Heart right ventricle (tissue), 16 donors: ENCODE measurements around the gene PFDN2. TPM values are rescaled to one million over a fixed set of nuclear protein-coding genes. Genes with fewer than 3 reads are reported as not detected.

Source experiments
- ATAC-seq, 8 donors: fragments of 200-7000 bp; cut with Tn5 transposase; one replicate each; pipeline ENCODE4 v1.9.1; 2020; ENCODE audit warnings: mild to moderate bottlenecking in 8 of 8, moderate library complexity in 8 of 8, moderate number of reproducible peaks in 1 of 8
- DNase-seq, 2 donors: peaks; one replicate each; pipeline ENCODE4 v3.0.0-alpha.2; 2020
- H3K27ac ChIP-seq, 10 donors: fragments of 200-600 bp; sonication (generic) in 2 of 10; one replicate each; pipeline versions ENCODE4 v1.5.0 to v1.8.0; 2020 to 2022; ENCODE audit warnings: mild to moderate bottlenecking in 3 of 10
- H3K27me3 ChIP-seq, 7 donors: fragments of 200-600 bp; one replicate each; pipeline ENCODE4 v1.8.0; 2021 to 2022; ENCODE audit warnings: mild to moderate bottlenecking in 2 of 7
- H3K36me3 ChIP-seq, 9 donors: fragments of 200-600 bp; sonication (generic) in 1 of 9; one replicate each; pipeline versions ENCODE4 v1.5.0 to v1.8.0; 2020 to 2022; ENCODE audit warnings: mild to moderate bottlenecking in 2 of 9
- H3K4me1 ChIP-seq, 9 donors: fragments of 200-600 bp; sonication (generic) in 1 of 9; one replicate each; pipeline versions ENCODE4 v1.5.0 to v1.8.0; 2020 to 2022; ENCODE audit warnings: mild to moderate bottlenecking in 4 of 9
- H3K4me3 ChIP-seq, 10 donors: fragments of 200-600 bp; sonication (generic) in 2 of 10; one replicate each; pipeline versions ENCODE4 v1.5.0 to v1.8.0; 2020 to 2022; ENCODE audit warnings: mild to moderate bottlenecking in 7 of 10, moderate library complexity in 2 of 10
- H3K9me3 ChIP-seq, 11 donors: fragments of 200-600 bp in 10 of 11; sonication (generic) in 2 of 11; one replicate each; pipeline versions ENCODE4 v1.5.0 to v1.8.0; 2013 to 2022; ENCODE audit warnings: mild to moderate bottlenecking in 2 of 11, control low read depth in 1 of 11, moderate library complexity in 1 of 11
- WGBS, 2 donors: extraction: QIAGEN DNeasy Blood & Tissue Kit; methylation state at CpG; one replicate each; pipeline ENCODE4 v1.1.7; 2013; ENCODE audit warnings: inconsistent platforms in 1 of 2; 5-methylcytosine and 5-hydroxymethylcytosine counted together
- intact Hi-C, 10 donors: fragments of 100-400 bp; cut with DNase I; formaldehyde crosslinking; loops; one replicate each; pipeline versions ENCODE4 v1.11.1 to v1.14.2; 2022
- polyA plus RNA-seq, 2 donors: library from polyadenylated mRNA; stranded (reverse); fragments of 200-250 nt; gene quantifications; one replicate each; pipeline ENCODE4 v1.2.3, GENCODE V29; 2013
- total RNA-seq, 10 donors: library from RNA; stranded (reverse); fragmentation: NEBNext Ultra II Directional in 3 of 10; extraction: Animal tissue kit (Norgen Biotek cat#: 25700) in 3 of 10; gene quantifications; one replicate each; pipeline versions ENCODE4 v1.2.1 to v1.2.4, GENCODE V29; 2021 to 2023
- TF ChIP-seq, protein P1 (sequence below), 9 donors: fragments of 200-600 bp; sonication (generic) in 2 of 9; IDR thresholded peaks; one replicate each; pipeline versions ENCODE4 v1.5.0 to v1.8.0; 2021 to 2022; ENCODE audit warnings: antibody characterized with exemption in 9 of 9, mild to moderate bottlenecking in 5 of 9, moderate library complexity in 1 of 9
- donor health status: Arrhythmogenic right ventricular cardiomyopathy.
- donor health status: ischemic (EF 13 %, LVEDD 7.1; RV severe dilation, severe dysfunction).
- donor health status: healthy with polysubstance abuse.
- donor health status: DM: no; HTN: yes; CAD: no.
- donor health status: DM: no; HTN: no; CAD: no.
- donor health status: ischemic (EF 25% LVEDD 6.9; RV normal size, moderate dysfunction).
- donor health status: ischemic (EF 25% LVEDD 5.7; RV mildly dilated, moderate dysfunction).
- donor health status: healthy.
- donor health status: DM: yes; HTN: yes; CAD: no.
- donor health status: Ischemic cardiomyopathy.
- donor health status: ischemic (EF 35%, LVEDD 5.7; RV mildly dilated, moderate dysfunction).
- donor health status: nonischemic (EF 11% LVEDD 7.7; RV severe dilation, severe dysfunction).
- donor health status: DM: yes; HTN: yes; CAD: no.
- donor health status: PGD.
- donor health status: ischemic (EF 29% LVEDD 5.4; RV normal size, mild dysfunction).
- donor health status: nonischemic (EF 23%, LVEDD 6.1; RV moderate dilation, normal function).

PFDN2 gene
- total and polyA plus RNA-seq, 12 donors, result 44.6 to 273 (median 55.9) TPM

GRCh38 chr1:161131523-161132409 is 13.9 kb upstream of the PFDN2 start:
- intact Hi-C loops, result loop anchor here in 5 of 10 donors (2.0 to 10.0 kb wide), 5 partner anchors 23 to 137 kb away; partner anchors contain the start of genes NDUFS2 (in 1 of the 5) and PPOX (in 1 of the 5)
- H3K27me3 ChIP-seq, result no peaks in the 10 kb centered on the region
- H3K4me1 ChIP-seq, result peaks cover 4 to 68% (median 50%) of the 10 kb centered on the region in 9 donors
- H3K4me3 ChIP-seq, result peak overlapping the region; percentile 55 to 85 (median 74)
- TF ChIP-seq, protein P1, sequence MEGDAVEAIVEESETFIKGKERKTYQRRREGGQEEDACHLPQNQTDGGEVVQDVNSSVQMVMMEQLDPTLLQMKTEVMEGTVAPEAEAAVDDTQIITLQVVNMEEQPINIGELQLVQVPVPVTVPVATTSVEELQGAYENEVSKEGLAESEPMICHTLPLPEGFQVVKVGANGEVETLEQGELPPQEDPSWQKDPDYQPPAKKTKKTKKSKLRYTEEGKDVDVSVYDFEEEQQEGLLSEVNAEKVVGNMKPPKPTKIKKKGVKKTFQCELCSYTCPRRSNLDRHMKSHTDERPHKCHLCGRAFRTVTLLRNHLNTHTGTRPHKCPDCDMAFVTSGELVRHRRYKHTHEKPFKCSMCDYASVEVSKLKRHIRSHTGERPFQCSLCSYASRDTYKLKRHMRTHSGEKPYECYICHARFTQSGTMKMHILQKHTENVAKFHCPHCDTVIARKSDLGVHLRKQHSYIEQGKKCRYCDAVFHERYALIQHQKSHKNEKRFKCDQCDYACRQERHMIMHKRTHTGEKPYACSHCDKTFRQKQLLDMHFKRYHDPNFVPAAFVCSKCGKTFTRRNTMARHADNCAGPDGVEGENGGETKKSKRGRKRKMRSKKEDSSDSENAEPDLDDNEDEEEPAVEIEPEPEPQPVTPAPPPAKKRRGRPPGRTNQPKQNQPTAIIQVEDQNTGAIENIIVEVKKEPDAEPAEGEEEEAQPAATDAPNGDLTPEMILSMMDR (IDR thresholded peaks at IDR 0.05), result no peak
- WGBS, 2 donors, result 3 to 4% methylated on average over 22 of the region's 22 CpGs
- ATAC-seq (peak in 4 of 8 donors; percentile 9 to 17 (median 14)), DNase-seq (no peak)
- H3K36me3 ChIP-seq, result peaks cover 0 to 52% (median 15%) of the 10 kb centered on the region in 9 donors
- H3K27ac ChIP-seq, result peak overlapping the region; percentile 89 to 99 (median 96)
- H3K9me3 ChIP-seq, result no peaks in the 10 kb centered on the region

DNA sequence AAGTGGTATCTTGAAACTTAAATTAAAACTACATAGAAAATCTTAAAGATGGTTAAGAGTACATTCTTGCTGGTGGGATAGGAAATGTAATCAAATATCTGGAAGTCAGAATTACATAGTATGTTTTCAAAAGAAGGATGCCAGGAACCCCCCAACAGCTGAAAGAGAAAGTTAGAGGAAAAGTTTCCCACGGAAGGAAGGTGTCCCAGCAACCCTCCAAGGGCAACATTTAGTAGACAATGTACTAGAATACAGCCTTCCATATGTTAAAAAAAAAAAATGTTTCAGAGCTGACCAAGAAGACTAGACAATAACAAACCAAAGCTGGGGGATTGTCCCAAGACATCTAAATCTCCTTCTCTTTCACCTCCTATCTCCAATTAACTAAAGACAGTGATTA is 12.4 kb upstream of the PFDN2 start:
- intact Hi-C loops, result loop anchor here in 3 of 10 donors (5.0 to 10.0 kb wide), 2 partner anchors 37 to 135 kb away; partner anchors contain the start of gene PPOX (in 1 of the 3)
- DNase-seq (no peak), ATAC-seq (no peak)
- H3K27me3 ChIP-seq, result no peaks in the 10 kb centered on the region
- H3K4me1 ChIP-seq, result peaks cover 4 to 67% (median 51%) of the 10 kb centered on the region in 9 donors
- H3K36me3 ChIP-seq, result peaks cover 0 to 62% (median 21%) of the 10 kb centered on the region in 9 donors
- no peaks in the 10 kb centered on the region for H3K9me3 ChIP-seq
- peak overlapping the region in 6 of 10 donors; percentile 12 to 99 (median 91) for H3K27ac ChIP-seq
- peak overlapping the region in 3 of 10 donors; percentile 56 to 85 (median 64) for H3K4me3 ChIP-seq
- TF ChIP-seq, protein P1 (IDR thresholded peaks at IDR 0.05), result no peak
- WGBS, 2 donors, result 32 to 40% methylated on average over 1 of the region's 1 CpG

DNA sequence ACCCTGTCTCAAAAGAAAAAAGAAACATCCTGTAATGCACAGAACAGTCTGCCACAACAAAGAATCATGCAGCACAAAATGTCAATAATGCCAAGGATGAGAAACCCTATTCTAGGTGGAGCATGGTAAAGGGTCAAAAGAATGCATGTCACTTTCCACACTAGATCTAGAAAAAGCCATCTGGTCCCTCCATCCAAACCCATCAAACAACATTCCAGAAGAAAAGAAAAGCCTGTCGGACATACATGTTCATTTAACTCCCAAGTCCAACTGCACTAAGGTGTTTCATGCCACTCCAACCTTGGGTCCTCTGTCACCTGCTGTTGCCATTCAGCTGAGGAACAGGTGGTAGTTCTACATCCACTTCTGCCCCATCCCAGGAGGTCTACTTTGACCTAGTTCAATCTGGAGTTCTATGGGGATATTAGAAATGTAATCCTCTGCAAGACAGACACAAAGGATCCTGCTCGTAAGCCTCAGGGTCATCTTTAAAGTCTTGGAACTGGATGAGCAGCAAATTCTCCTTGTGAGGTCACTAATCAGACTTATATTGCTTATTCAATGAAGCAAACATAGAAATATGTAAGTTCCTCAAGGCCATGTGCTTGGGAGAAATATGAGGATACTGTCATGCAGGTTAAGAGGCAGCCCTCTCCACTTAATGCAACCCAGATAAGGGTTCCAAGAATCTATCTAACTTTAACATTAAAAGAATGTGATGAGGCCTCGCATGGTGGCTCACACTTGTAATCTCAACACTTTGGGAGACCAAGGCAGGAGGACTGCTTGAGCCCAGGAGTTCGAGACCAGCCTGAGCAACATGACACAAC is 11.0 kb upstream of the PFDN2 start:
- Histone ChIP-seq H3K9me3 (no peaks in the 10 kb centered on the region), H3K36me3 (peaks cover 0 to 70% (median 28%) of the 10 kb centered on the region in 9 donors), H3K4me1 (peaks cover 2 to 58% (median 43%) of the 10 kb centered on the region in 9 donors), H3K4me3 (no peak overlapping the region), H3K27me3 (no peaks in the 10 kb centered on the region), H3K27ac (peak overlapping the region in 1 of 10 donors; percentile 89)
- no peak for DNase-seq
- 87 to 88% methylated on average over 4 of the region's 4 CpGs for WGBS, 2 donors
- intact Hi-C loops, result loop anchor here in 1 of 10 donors (1.0 kb wide), 1 partner anchor 10 kb away; no protein-coding TSS in a partner anchor
- no peak for ATAC-seq
- TF ChIP-seq, protein P1 (IDR thresholded peaks at IDR 0.05), result no peak

DNA sequence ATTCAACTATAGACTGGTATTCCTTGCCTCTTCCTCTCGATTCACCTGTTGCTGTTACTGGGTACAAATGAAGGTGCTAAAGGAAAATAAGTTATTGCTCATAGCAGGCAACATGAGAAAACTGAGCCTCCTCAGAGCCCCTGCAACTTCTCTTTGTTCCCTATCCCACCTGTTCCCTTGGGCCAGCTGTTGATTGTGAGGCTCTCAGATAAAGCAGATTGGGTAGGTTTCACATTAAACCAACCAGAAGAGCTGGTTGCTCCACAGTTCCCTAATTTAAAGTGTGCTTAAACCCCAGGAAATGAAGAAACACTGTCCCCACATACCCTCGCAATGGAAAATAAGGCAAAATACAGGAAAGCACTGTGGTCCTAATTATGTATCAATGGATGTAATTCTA is 9.8 kb upstream of the PFDN2 start:
- TF ChIP-seq, protein P1 (IDR thresholded peaks at IDR 0.05), result no peak
- intact Hi-C loops, result loop anchor here in 1 of 10 donors (1.0 kb wide), 1 partner anchor 8 kb away; no protein-coding TSS in a partner anchor
- 80 to 90% methylated on average over 2 of the region's 2 CpGs for WGBS, 2 donors
- Histone ChIP-seq H3K4me3 (no peak overlapping the region), H3K27ac (peak overlapping the region in 1 of 10 donors; percentile 22), H3K4me1 (peaks cover 0 to 53% (median 39%) of the 10 kb centered on the region in 9 donors), H3K27me3 (no peaks in the 10 kb centered on the region), H3K36me3 (peaks cover 0 to 82% (median 38%) of the 10 kb centered on the region in 9 donors), H3K9me3 (no peaks in the 10 kb centered on the region)
- ATAC-seq (no peak), DNase-seq (no peak)
